ENCODE measurements around the gene TNRC6C. TPM values are rescaled to one million over a fixed set of nuclear protein-coding genes. Genes with fewer than 3 reads are reported as not detected.

TNRC6C gene
- total and polyA plus RNA-seq, 9 of the 15 experiments (the other 6 are each of a cell fraction or from before 2014, with no cell fraction given) = 0.20 to 4.9 (median 2.3) TPM

DNA sequence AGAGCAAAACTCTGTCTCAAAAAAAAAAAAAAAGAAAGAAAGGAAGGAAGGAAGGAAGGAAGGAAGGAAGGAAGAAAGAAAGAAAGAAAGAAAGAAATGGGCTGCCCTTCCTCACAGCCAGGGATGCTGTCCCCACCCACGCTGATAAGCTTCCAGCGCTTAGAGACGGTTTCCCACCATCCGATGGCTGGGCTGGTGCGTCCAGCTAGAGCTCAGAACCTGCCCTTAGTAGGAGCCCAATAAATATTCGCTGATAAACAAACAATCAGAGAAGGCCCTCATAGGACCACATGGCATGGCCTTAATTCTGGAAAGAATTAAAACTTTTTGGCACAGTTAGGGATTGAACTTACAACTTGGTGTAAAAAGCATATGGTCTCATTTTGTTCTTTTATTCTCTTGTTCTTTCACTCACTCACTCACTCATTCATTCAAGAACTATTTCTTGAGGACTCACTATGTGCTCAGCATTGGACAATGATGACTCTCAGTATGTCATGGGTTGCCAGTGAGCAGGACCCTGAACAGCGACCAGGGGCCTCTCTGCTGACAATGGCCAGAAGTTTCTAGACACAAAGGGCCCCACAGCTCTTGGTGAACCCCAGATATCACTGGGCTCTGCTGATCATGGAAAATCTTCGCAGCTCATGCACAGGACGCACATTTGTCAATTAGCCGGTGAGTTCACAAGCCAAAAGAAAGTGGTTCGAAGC lies 32.5 kb upstream of the TNRC6C start:
- no peak for FAIRE-seq
- intact Hi-C loops (cut with micrococcal nuclease) (no loop called here), in situ Hi-C loops (cut with MboI) (no loop called here)
- Histone ChIP-seq H3K4me1 (replicated peaks in 1 of 2; ENCODE audit: control insufficient read depth in 2 of 2, insufficient read depth in 2 of 2, low read length in 2 of 2) (peaks cover 6 to 11% of the 10 kb centered on the region in 2 experiments; a peak in 3 of 5 replicates), H3K79me2 (ENCODE audit: control insufficient read depth, insufficient read depth, low read length) (no peaks in the 10 kb centered on the region), H3K36me3 (ENCODE audit: control insufficient read depth, insufficient read depth, low read length) (no peaks in the 10 kb centered on the region), H3K9me3 (replicated peaks; ENCODE audit: control insufficient read depth, insufficient read depth, low read depth, low read length) (no peaks in the 10 kb centered on the region), H3K9me1 (ENCODE audit: control insufficient read depth, insufficient read depth, low read length) (peaks cover 3% of the 10 kb centered on the region), H3K4me2 (ENCODE audit: insufficient read depth, low read length) (no peak overlapping the region), H4K20me1 (replicated peaks; ENCODE audit: control insufficient read depth, insufficient read depth, low read length) (peaks cover 6% of the 10 kb centered on the region; the same call in 1 of the 2 replicates), H3K9ac (ENCODE audit: insufficient read depth in 1 of 2, low read depth in 2 of 2, low read length in 2 of 2) (no peak overlapping the region), H3K27ac (ENCODE audit: extremely low read depth, low read depth, low read length) (no peak overlapping the region), H2AFZ (ENCODE audit: low read depth, low read length) (no peak overlapping the region), H3K4me3 (no peak overlapping the region), H3K27me3 (ENCODE audit: control insufficient read depth in 2 of 2, insufficient read depth in 2 of 2, low read length in 2 of 2) (peaks cover 23 to 81% of the 10 kb centered on the region in 2 experiments)
- BruUV-seq (replicated peaks) = no TSS peak
- ChIA-PET CTCF (ENCODE audit: low intra/inter-chr PET ratio) (no interaction called here), POLR2A (interaction anchor here (0.6 to 0.8 kb wide), 2 partner anchors 9 to 16 kb away, joined by 3 to 4 read pairs; no protein-coding TSS in a partner anchor)
- ATAC-seq = no peak
- TF ChIP-seq, protein P1, sequence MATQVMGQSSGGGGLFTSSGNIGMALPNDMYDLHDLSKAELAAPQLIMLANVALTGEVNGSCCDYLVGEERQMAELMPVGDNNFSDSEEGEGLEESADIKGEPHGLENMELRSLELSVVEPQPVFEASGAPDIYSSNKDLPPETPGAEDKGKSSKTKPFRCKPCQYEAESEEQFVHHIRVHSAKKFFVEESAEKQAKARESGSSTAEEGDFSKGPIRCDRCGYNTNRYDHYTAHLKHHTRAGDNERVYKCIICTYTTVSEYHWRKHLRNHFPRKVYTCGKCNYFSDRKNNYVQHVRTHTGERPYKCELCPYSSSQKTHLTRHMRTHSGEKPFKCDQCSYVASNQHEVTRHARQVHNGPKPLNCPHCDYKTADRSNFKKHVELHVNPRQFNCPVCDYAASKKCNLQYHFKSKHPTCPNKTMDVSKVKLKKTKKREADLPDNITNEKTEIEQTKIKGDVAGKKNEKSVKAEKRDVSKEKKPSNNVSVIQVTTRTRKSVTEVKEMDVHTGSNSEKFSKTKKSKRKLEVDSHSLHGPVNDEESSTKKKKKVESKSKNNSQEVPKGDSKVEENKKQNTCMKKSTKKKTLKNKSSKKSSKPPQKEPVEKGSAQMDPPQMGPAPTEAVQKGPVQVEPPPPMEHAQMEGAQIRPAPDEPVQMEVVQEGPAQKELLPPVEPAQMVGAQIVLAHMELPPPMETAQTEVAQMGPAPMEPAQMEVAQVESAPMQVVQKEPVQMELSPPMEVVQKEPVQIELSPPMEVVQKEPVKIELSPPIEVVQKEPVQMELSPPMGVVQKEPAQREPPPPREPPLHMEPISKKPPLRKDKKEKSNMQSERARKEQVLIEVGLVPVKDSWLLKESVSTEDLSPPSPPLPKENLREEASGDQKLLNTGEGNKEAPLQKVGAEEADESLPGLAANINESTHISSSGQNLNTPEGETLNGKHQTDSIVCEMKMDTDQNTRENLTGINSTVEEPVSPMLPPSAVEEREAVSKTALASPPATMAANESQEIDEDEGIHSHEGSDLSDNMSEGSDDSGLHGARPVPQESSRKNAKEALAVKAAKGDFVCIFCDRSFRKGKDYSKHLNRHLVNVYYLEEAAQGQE (IDR thresholded peaks at IDR 0.05; ENCODE audit: borderline replicate concordance) = peak; percentile 16; the same call in 1 of the 2 replicates
- TF ChIP-seq, protein P1 (CRISPR knock-in tag; IDR thresholded peaks at IDR 0.05; ENCODE audit: low read depth) = no peak
- TF ChIP-seq EGR1 (conservative IDR thresholded peaks at IDR 0.05) = 0 out of 2 replicates have a peak, but pooled peaks have one; percentile 21
- no peak for TF ChIP-seq MTA3 (IDR thresholded peaks at IDR 0.05; ENCODE audit: borderline replicate concordance)
- no peak for TF ChIP-seq CC2D1A (IDR thresholded peaks at IDR 0.05)
- 5% methylated on average over 11 of the region's 11 CpGs for WGBS (ENCODE audit: insufficient coverage, low coverage, missing lambda C conversion rate)
- DNase-seq (ENCODE audit: extremely low read depth in 1 of 4, low spot score in 3 of 4) = no peak
